Measurements from ENCODE around the gene OR6J1. TPM values are rescaled to one million over a fixed set of nuclear protein-coding genes. Genes with fewer than 3 reads are reported as not detected.

The OR6J1 gene
- total RNA-seq, 1 donor: not detected

- H4K20me1 ChIP-seq (ENCODE audit: insufficient read depth, low read length): no peaks in the 10 kb centered on the region
- no peaks in the 10 kb centered on the region for H3K9me3 ChIP-seq (ENCODE audit: low read depth, low read length)
- peaks cover 34% of the 10 kb centered on the region for H3K4me1 ChIP-seq (ENCODE audit: insufficient read depth, low read length)
- no peaks in the 10 kb centered on the region for H3K27me3 ChIP-seq (ENCODE audit: insufficient read depth, low read length)
- TF ChIP-seq CTCF (IDR thresholded peaks at IDR 0.05; ENCODE audit: extremely low read depth, low read depth, low read length): no peak
- no peak for DNase-seq (ENCODE audit: insufficient read length, low spot score, missing footprints)
- H2AFZ ChIP-seq (ENCODE audit: low read length): peak overlapping the region; percentile 66
- no peaks in the 10 kb centered on the region for H3K79me2 ChIP-seq (ENCODE audit: insufficient read depth, low read length)
- peak overlapping the region; percentile 6 for H3K4me3 ChIP-seq (ENCODE audit: insufficient read depth, low read length)
- peak overlapping the region; percentile 4 for H3K4me2 ChIP-seq (ENCODE audit: insufficient read depth, low read length)
- H3K36me3 ChIP-seq (ENCODE audit: insufficient read depth, low read length): no peaks in the 10 kb centered on the region
- H3K27ac ChIP-seq (ENCODE audit: low read depth, low read length): peak overlapping the region; percentile 69
These were observed 24.7 kb upstream of the OR6J1 start for GRCh38 chr14:22668863-22669262.

GRCh38 chr14:22668417-22668816, 24.3 kb upstream of the OR6J1 start:
- H3K9me3 ChIP-seq (ENCODE audit: low read depth, low read length): no peaks in the 10 kb centered on the region
- TF ChIP-seq CTCF (IDR thresholded peaks at IDR 0.05; ENCODE audit: extremely low read depth, low read depth, low read length): no peak
- no peaks in the 10 kb centered on the region for H3K36me3 ChIP-seq (ENCODE audit: insufficient read depth, low read length)
- H3K79me2 ChIP-seq (ENCODE audit: insufficient read depth, low read length): no peaks in the 10 kb centered on the region
- DNase-seq (ENCODE audit: insufficient read length, low spot score, missing footprints): peak; percentile 90
- H3K4me2 ChIP-seq (ENCODE audit: insufficient read depth, low read length): peak overlapping the region; percentile 43
- H3K4me1 ChIP-seq (ENCODE audit: insufficient read depth, low read length): peaks cover 34% of the 10 kb centered on the region
- no peak overlapping the region for H3K4me3 ChIP-seq (ENCODE audit: insufficient read depth, low read length)
- H2AFZ ChIP-seq (ENCODE audit: low read length): no peak overlapping the region
- peak overlapping the region; percentile 69 for H3K27ac ChIP-seq (ENCODE audit: low read depth, low read length)
- H3K27me3 ChIP-seq (ENCODE audit: insufficient read depth, low read length): no peaks in the 10 kb centered on the region
- H4K20me1 ChIP-seq (ENCODE audit: insufficient read depth, low read length): no peaks in the 10 kb centered on the region

GRCh38 chr14:22667881-22668280, 23.7 kb upstream of the OR6J1 start:
- no peaks in the 10 kb centered on the region for H3K9me3 ChIP-seq (ENCODE audit: low read depth, low read length)
- no peak overlapping the region for H2AFZ ChIP-seq (ENCODE audit: low read length)
- no peaks in the 10 kb centered on the region for H4K20me1 ChIP-seq (ENCODE audit: insufficient read depth, low read length)
- no peaks in the 10 kb centered on the region for H3K36me3 ChIP-seq (ENCODE audit: insufficient read depth, low read length)
- DNase-seq (ENCODE audit: insufficient read length, low spot score, missing footprints): no peak
- no peaks in the 10 kb centered on the region for H3K79me2 ChIP-seq (ENCODE audit: insufficient read depth, low read length)
- H3K27ac ChIP-seq (ENCODE audit: low read depth, low read length): peak overlapping the region; percentile 63
- H3K4me3 ChIP-seq (ENCODE audit: insufficient read depth, low read length): no peak overlapping the region
- no peak for TF ChIP-seq CTCF (IDR thresholded peaks at IDR 0.05; ENCODE audit: extremely low read depth, low read depth, low read length)
- H3K27me3 ChIP-seq (ENCODE audit: insufficient read depth, low read length): no peaks in the 10 kb centered on the region
- peaks cover 34% of the 10 kb centered on the region for H3K4me1 ChIP-seq (ENCODE audit: insufficient read depth, low read length)
- H3K4me2 ChIP-seq (ENCODE audit: insufficient read depth, low read length): peak overlapping the region; percentile 43

- DNase-seq (ENCODE audit: insufficient read length, low spot score, missing footprints): no peak
- no peaks in the 10 kb centered on the region for H3K79me2 ChIP-seq (ENCODE audit: insufficient read depth, low read length)
These were observed 22.2 kb upstream of the OR6J1 start for GRCh38 chr14:22666203-22666893.

More at GRCh38 chr14:22666203-22666893, 22.2 kb upstream of the OR6J1 start:
- no peaks in the 10 kb centered on the region for H3K27me3 ChIP-seq (ENCODE audit: insufficient read depth, low read length)
- no peaks in the 10 kb centered on the region for H4K20me1 ChIP-seq (ENCODE audit: insufficient read depth, low read length)
- no peak for TF ChIP-seq CTCF (IDR thresholded peaks at IDR 0.05; ENCODE audit: extremely low read depth, low read depth, low read length)
- no peak overlapping the region for H3K4me2 ChIP-seq (ENCODE audit: insufficient read depth, low read length)
- H2AFZ ChIP-seq (ENCODE audit: low read length): no peak overlapping the region
- H3K36me3 ChIP-seq (ENCODE audit: insufficient read depth, low read length): no peaks in the 10 kb centered on the region
- H3K4me1 ChIP-seq (ENCODE audit: insufficient read depth, low read length): peaks cover 28% of the 10 kb centered on the region
- H3K4me3 ChIP-seq (ENCODE audit: insufficient read depth, low read length): no peak overlapping the region
- no peak overlapping the region for H3K27ac ChIP-seq (ENCODE audit: low read depth, low read length)
- no peaks in the 10 kb centered on the region for H3K9me3 ChIP-seq (ENCODE audit: low read depth, low read length)
